Activated B cell treated with CpG ODN at 0.5 μM for 24 hours (primary cell): ENCODE results near the gene HADHB. TPM values are rescaled to one million over a fixed set of nuclear protein-coding genes. Genes with fewer than 3 reads are reported as not detected.

Source experiments
- ATAC-seq: fragments of 200-7000 bp; cut with Tn5 transposase; one replicate; pipeline ENCODE4 v1.10.0; 2021; ENCODE audit warnings: low read depth, mild to moderate bottlenecking, moderate library complexity
- CTCF ChIA-PET: fragments of 350-600 bp; sonication (Branson Sonifier 250); formaldehyde crosslinking; loops from one replicate; lab custom pipeline; 2021; ENCODE audit warnings: antibody characterized with exemption; lab: Charles Lee
- POLR2A ChIA-PET: fragments of 350-600 bp; sonication (Branson Sonifier 250); formaldehyde crosslinking; loops from one replicate; lab custom pipeline; 2021; ENCODE audit warnings: antibody characterized with exemption; lab: Charles Lee
- DNase-seq: peaks from one replicate; pipeline ENCODE4 v3.0.0; 2022
- H3K27ac Mint-ChIP-seq: one replicate; pipeline ENCODE4 v1.8.0; 2020; ENCODE audit warnings: mixed read lengths
- H3K27me3 Mint-ChIP-seq: one replicate; pipeline ENCODE4 v1.8.0; 2021; ENCODE audit warnings: mixed read lengths
- H3K36me3 Mint-ChIP-seq: one replicate; pipeline ENCODE4 v1.8.0; 2021; ENCODE audit warnings: low read depth, mixed read lengths
- H3K4me1 Mint-ChIP-seq: one replicate; pipeline ENCODE4 v1.8.0; 2021; ENCODE audit warnings: mixed read lengths
- H3K4me3 Mint-ChIP-seq: one replicate; pipeline ENCODE4 v1.8.0; 2020; ENCODE audit warnings: mild to moderate bottlenecking, mixed read lengths
- H3K9me3 Mint-ChIP-seq: one replicate; pipeline ENCODE4 v1.8.0; 2020; ENCODE audit warnings: mixed read lengths
- CTCF ChIP-seq: fragments of 200-600 bp; IDR thresholded peaks from one replicate; pipeline ENCODE4 v1.8.0; 2022; ENCODE audit warnings: antibody characterized with exemption, mild to moderate bottlenecking
- intact Hi-C: fragments of 100-400 bp; cut with micrococcal nuclease; formaldehyde crosslinking; loops from one replicate; pipeline ENCODE4 v1.15.1; 2024
- total RNA-seq: library from RNA; stranded (reverse); gene quantifications from 2 replicates; pipeline ENCODE4 v1.2.3, GENCODE V29; 2022

Gene HADHB
- total RNA-seq, 1 donor from 2014 or later, result 65.6 TPM

GRCh38 chr2:26279886-26280285 lies 35.1 kb downstream of the HADHB start:
- no peak for TF ChIP-seq CTCF
- ATAC-seq, result no peak
- CTCF ChIA-PET, result no interaction called here
- POLR2A ChIA-PET, result no interaction called here
- H3K9me3 Mint-ChIP-seq, result no peaks in the 10 kb centered on the region
- no peak overlapping the region for H3K4me3 Mint-ChIP-seq
- H3K27me3 Mint-ChIP-seq, result no peaks in the 10 kb centered on the region
- no peak overlapping the region for H3K27ac Mint-ChIP-seq
- intact Hi-C loops, result no loop called here
- H3K4me1 Mint-ChIP-seq, result no peaks in the 10 kb centered on the region
- DNase-seq, result no peak
- H3K36me3 Mint-ChIP-seq, result peaks cover 84% of the 10 kb centered on the region

- DNase-seq (no peak), ATAC-seq (no peak)
- no peaks in the 10 kb centered on the region for H3K27me3 Mint-ChIP-seq
- H3K9me3 Mint-ChIP-seq, result no peaks in the 10 kb centered on the region
- H3K27ac Mint-ChIP-seq, result no peak overlapping the region
- no peak for TF ChIP-seq CTCF
- ChIA-PET POLR2A (interaction anchor here (0.5 kb wide), 1 partner anchor 240 kb away, joined by 10 read pairs; no protein-coding TSS in a partner anchor), CTCF (no interaction called here)
- H3K4me1 Mint-ChIP-seq, result no peaks in the 10 kb centered on the region
- H3K4me3 Mint-ChIP-seq, result no peak overlapping the region
- intact Hi-C loops, result no loop called here
- H3K36me3 Mint-ChIP-seq, result peaks cover 80% of the 10 kb centered on the region
Measured at GRCh38 chr2:26281226-26281625, 36.5 kb downstream of the HADHB start.

GRCh38 chr2:26283606-26284005 lies 38.9 kb downstream of the HADHB start:
- DNase-seq (no peak), ATAC-seq (no peak)
- CTCF ChIA-PET, result no interaction called here
- no peaks in the 10 kb centered on the region for H3K27me3 Mint-ChIP-seq
- no peaks in the 10 kb centered on the region for H3K9me3 Mint-ChIP-seq
- no peak overlapping the region for H3K4me3 Mint-ChIP-seq
- POLR2A ChIA-PET, result no interaction called here
- no peaks in the 10 kb centered on the region for H3K4me1 Mint-ChIP-seq
- peaks cover 79% of the 10 kb centered on the region for H3K36me3 Mint-ChIP-seq
- no peak overlapping the region for H3K27ac Mint-ChIP-seq
- TF ChIP-seq CTCF, result no peak
- intact Hi-C loops, result no loop called here

GRCh38 chr2:26284132-26284531 lies 39.4 kb downstream of the HADHB start:
- H3K4me3 Mint-ChIP-seq, result no peak overlapping the region

GRCh38 chr2:26285931-26286330 lies 41.2 kb downstream of the HADHB start:
- DNase-seq (no peak), ATAC-seq (no peak)
- Mint-ChIP-seq H3K4me3 (no peak overlapping the region), H3K27me3 (no peaks in the 10 kb centered on the region), H3K27ac (no peak overlapping the region), H3K36me3 (peaks cover 71% of the 10 kb centered on the region), H3K4me1 (no peaks in the 10 kb centered on the region), H3K9me3 (no peaks in the 10 kb centered on the region)
- no peak for TF ChIP-seq CTCF
- intact Hi-C loops, result no loop called here
- POLR2A ChIA-PET, result no interaction called here
- CTCF ChIA-PET, result interaction anchor here (0.7 kb wide), 1 partner anchor 44 kb away, joined by 3 read pairs; no protein-coding TSS in a partner anchor

More at GRCh38 chr2:26284132-26284531, 39.4 kb downstream of the HADHB start:
- POLR2A ChIA-PET, result no interaction called here
- CTCF ChIA-PET, result no interaction called here
- Mint-ChIP-seq H3K27ac (no peak overlapping the region), H3K9me3 (no peaks in the 10 kb centered on the region), H3K4me1 (no peaks in the 10 kb centered on the region), H3K36me3 (peaks cover 74% of the 10 kb centered on the region), H3K27me3 (no peaks in the 10 kb centered on the region)
- ATAC-seq, result no peak
- no peak for DNase-seq
- intact Hi-C loops, result no loop called here
- TF ChIP-seq CTCF, result no peak
